Ovary (tissue), 3 donors: ENCODE results near the gene AGR2.

Source experiments
- POLR2A ChIP-seq: fragments of 450-650 bp; IDR thresholded peaks from one replicate; pipeline ENCODE4 v1.6.1; 2017; ENCODE audit warnings: antibody characterized with exemption, mild to moderate bottlenecking, moderate library complexity
- TF ChIP-seq, protein P1 (sequence below), 3 donors: fragments of 450-650 bp in 2 of 3; fragments of 200-600 bp in 1 of 3; IDR thresholded peaks; one replicate each; pipeline versions ENCODE4 v1.5.1 to v1.8.0; 2016 to 2022; ENCODE audit warnings: antibody characterized with exemption in 3 of 3, mild to moderate bottlenecking in 1 of 3
- donor health status: DM: no; HTN: no; CAD: no.

DNA sequence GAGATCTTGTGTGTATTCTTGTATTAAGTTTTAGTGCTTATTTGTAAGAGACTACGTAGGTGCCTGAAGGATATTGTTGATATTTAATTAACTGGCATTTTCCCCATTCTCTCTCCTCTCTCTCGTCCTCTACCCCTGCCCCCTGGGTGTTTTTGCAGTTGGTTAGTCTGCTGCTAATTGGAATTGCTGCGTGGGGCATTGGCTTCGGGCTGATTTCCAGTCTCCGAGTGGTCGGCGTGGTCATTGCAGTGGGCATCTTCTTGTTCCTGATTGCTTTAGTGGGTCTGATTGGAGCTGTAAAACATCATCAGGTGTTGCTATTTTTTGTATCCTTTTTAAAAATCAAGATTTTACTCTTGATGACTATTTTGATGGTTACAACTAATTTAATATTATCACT, 28.7 kb downstream of the AGR2 start:
- TF ChIP-seq, protein P1, sequence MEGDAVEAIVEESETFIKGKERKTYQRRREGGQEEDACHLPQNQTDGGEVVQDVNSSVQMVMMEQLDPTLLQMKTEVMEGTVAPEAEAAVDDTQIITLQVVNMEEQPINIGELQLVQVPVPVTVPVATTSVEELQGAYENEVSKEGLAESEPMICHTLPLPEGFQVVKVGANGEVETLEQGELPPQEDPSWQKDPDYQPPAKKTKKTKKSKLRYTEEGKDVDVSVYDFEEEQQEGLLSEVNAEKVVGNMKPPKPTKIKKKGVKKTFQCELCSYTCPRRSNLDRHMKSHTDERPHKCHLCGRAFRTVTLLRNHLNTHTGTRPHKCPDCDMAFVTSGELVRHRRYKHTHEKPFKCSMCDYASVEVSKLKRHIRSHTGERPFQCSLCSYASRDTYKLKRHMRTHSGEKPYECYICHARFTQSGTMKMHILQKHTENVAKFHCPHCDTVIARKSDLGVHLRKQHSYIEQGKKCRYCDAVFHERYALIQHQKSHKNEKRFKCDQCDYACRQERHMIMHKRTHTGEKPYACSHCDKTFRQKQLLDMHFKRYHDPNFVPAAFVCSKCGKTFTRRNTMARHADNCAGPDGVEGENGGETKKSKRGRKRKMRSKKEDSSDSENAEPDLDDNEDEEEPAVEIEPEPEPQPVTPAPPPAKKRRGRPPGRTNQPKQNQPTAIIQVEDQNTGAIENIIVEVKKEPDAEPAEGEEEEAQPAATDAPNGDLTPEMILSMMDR (IDR thresholded peaks at IDR 0.05) = no peak
- TF ChIP-seq POLR2A = no peak
